IMR-90 (cell line): ENCODE results near the gene EDEM1.

Experiments
- CEBPB ChIP-seq: IDR thresholded peaks from 2 replicates; pipeline ENCODE4 v1.6.1; 2012; ENCODE audit warnings: low read depth, low read length, improper control_type of control experiment
- MAZ ChIP-seq: IDR thresholded peaks from 2 replicates; pipeline ENCODE4 v1.6.1; 2012; ENCODE audit warnings: low read depth, mild to moderate bottlenecking, low read length, improper control_type of control experiment, moderate library complexity, borderline replicate concordance
- MXI1 ChIP-seq: IDR thresholded peaks from 2 replicates; pipeline ENCODE4 v1.6.1; 2012; ENCODE audit warnings: low read depth, mild to moderate bottlenecking, low read length, moderate library complexity, borderline replicate concordance
- NFE2L2 ChIP-seq: fragments of 150-350 bp; IDR thresholded peaks from 2 replicates; pipeline ENCODE4 v1.6.1; 2016; ENCODE audit warnings: low read depth, mild to moderate bottlenecking, low read length
- POLR2A ChIP-seq: IDR thresholded peaks from 2 replicates; pipeline ENCODE4 v1.6.1; 2012; ENCODE audit warnings: mild to moderate bottlenecking, low read depth, low read length
- RAD21 ChIP-seq: IDR thresholded peaks from 2 replicates; pipeline ENCODE4 v1.6.1; 2012; ENCODE audit warnings: low read length, improper control_type of control experiment
- TF ChIP-seq, protein P1 (sequence below): conservative IDR thresholded peaks from 2 replicates; pipeline ENCODE4 v1.5.1; 2012; ENCODE audit warnings: mild to moderate bottlenecking, low read depth, low read length, improper control_type of control experiment

DNA sequence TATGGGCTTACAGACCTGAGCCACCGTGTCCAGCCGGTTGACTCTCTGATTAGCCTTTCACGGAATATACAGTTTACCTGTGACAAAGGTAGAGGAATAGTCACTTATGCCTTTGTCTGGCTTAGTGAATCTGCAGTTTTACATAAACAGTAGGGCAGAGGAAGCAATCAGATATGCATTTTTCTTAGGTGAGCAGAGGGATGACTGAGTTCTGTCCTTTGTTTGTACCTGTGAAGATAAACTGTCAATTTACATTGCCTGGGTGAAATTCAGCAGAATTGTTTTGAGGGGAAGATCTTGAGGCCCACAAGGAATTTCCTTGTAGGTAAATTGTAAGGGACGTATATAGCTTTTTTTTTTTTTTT, 10.8 kb downstream of the EDEM1 start:
- TF ChIP-seq, protein P1, sequence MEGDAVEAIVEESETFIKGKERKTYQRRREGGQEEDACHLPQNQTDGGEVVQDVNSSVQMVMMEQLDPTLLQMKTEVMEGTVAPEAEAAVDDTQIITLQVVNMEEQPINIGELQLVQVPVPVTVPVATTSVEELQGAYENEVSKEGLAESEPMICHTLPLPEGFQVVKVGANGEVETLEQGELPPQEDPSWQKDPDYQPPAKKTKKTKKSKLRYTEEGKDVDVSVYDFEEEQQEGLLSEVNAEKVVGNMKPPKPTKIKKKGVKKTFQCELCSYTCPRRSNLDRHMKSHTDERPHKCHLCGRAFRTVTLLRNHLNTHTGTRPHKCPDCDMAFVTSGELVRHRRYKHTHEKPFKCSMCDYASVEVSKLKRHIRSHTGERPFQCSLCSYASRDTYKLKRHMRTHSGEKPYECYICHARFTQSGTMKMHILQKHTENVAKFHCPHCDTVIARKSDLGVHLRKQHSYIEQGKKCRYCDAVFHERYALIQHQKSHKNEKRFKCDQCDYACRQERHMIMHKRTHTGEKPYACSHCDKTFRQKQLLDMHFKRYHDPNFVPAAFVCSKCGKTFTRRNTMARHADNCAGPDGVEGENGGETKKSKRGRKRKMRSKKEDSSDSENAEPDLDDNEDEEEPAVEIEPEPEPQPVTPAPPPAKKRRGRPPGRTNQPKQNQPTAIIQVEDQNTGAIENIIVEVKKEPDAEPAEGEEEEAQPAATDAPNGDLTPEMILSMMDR: no peak
- no peak for TF ChIP-seq POLR2A
- no peak for TF ChIP-seq MAZ
- no peak for TF ChIP-seq CEBPB
- TF ChIP-seq MXI1: no peak
- no peak for TF ChIP-seq RAD21
- no peak for TF ChIP-seq NFE2L2
